Transverse colon (tissue), 3 donors: ENCODE data around the gene SETD9.

Experiments used
- EP300 ChIP-seq: sonication (generic); formaldehyde crosslinking; IDR thresholded peaks from one replicate; pipeline ENCODE4 v1.6.1; 2017; ENCODE audit warnings: antibody characterized with exemption, low read depth
- POLR2AphosphoS5 ChIP-seq, 3 donors: sonication (generic); formaldehyde crosslinking; IDR thresholded peaks; one replicate each; pipeline ENCODE4 v1.6.1; 2016; ENCODE audit warnings: antibody characterized with exemption in 3 of 3

GRCh38 chr5:56908942-56909293, 478 bp upstream of the SETD9 start:
- TF ChIP-seq EP300 (no peak), POLR2AphosphoS5 (IDR thresholded peaks at IDR 0.05) (peak in 2 of 3 donors; percentile 10 to 32)
